AG10803 (cell line): ENCODE measurements around the gene TAF8.

Source experiments
- DNase-seq: peaks from one replicate; pipeline ENCODE4 v3.0.0; 2010; ENCODE audit warnings: low read depth
- H3K4me3 ChIP-seq: 2 replicates; pipeline ENCODE4 v1.5.1; 2011; ENCODE audit warnings: mild to moderate bottlenecking, low read length, control low read depth
- TF ChIP-seq, protein P1 (sequence below): conservative IDR thresholded peaks from 2 replicates; pipeline ENCODE4 v1.5.1; 2011; ENCODE audit warnings: mild to moderate bottlenecking, low read length, control low read depth, inconsistent platforms

The TAF8 gene

DNA sequence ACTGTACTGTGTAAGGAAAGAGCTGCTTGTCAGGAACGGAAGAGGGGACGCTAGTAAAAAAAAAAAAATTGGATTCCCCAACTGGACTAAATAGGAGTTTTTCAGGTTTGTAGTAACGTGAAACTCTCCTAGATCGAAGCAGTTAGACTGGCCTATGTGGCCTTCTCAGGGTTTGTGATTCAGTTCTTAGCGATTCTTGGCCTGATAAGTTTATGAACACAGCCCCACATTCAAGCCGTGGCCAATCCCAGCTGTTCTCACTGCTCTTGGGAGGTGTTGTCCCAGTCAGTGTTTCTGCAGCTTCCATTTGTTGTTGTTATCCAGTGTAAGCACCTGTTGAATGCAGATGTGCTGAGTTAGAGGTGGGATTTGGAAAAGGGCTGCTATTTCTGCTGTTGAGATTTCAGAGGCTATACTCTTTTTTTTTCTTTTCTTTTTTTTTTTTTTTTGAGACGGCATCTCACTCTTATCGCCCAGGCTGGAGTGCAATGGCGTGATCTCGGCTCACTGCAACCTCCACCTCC lies 29.7 kb downstream of the TAF8 start:
- TF ChIP-seq, protein P1, sequence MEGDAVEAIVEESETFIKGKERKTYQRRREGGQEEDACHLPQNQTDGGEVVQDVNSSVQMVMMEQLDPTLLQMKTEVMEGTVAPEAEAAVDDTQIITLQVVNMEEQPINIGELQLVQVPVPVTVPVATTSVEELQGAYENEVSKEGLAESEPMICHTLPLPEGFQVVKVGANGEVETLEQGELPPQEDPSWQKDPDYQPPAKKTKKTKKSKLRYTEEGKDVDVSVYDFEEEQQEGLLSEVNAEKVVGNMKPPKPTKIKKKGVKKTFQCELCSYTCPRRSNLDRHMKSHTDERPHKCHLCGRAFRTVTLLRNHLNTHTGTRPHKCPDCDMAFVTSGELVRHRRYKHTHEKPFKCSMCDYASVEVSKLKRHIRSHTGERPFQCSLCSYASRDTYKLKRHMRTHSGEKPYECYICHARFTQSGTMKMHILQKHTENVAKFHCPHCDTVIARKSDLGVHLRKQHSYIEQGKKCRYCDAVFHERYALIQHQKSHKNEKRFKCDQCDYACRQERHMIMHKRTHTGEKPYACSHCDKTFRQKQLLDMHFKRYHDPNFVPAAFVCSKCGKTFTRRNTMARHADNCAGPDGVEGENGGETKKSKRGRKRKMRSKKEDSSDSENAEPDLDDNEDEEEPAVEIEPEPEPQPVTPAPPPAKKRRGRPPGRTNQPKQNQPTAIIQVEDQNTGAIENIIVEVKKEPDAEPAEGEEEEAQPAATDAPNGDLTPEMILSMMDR: no peak
- no peak overlapping the region for H3K4me3 ChIP-seq
- no peak for DNase-seq

DNA sequence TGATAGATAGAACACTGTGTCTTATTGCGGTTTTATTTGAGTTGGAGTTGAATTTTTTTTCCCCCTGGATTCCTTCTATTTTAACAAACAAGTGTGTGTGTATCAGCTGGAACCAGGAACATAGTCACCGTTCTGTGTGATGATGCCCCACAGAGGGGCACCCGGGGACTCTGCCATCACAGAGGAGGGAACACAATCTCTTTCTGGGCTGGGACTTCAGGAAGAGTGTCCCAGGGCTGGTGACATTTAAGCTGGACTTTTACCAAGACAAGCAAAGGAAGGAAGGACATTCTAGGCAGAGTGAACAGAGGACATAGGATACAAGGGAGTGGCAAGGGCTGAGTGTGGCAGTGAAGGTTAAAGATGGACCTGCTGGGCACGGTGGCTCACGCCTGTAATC lies 33.2 kb downstream of the TAF8 start:
- no peak for DNase-seq
- no peak overlapping the region for H3K4me3 ChIP-seq
- TF ChIP-seq, protein P1: no peak

DNA sequence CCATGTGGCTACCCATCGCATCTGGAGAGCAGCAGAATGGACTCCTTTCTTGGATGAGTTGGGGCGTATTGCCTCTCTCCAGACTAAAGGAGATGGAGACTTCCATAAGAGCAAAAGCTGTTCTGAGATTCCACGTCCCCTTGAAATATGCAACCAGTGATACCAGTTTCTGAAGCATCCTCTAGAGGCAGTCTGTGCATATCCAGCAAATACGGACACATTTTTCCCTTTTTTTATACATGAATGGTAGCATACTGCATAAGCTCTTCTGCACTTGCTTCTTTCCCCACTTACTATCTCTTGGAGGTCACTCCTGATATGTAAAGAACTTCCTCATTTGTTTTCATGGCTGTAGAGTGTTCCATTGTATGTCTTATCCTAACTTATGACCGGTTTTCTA lies 34.6 kb downstream of the TAF8 start:
- DNase-seq: no peak
- TF ChIP-seq, protein P1: no peak; the same call in 1 of the 2 replicates
- H3K4me3 ChIP-seq: no peak overlapping the region

DNA sequence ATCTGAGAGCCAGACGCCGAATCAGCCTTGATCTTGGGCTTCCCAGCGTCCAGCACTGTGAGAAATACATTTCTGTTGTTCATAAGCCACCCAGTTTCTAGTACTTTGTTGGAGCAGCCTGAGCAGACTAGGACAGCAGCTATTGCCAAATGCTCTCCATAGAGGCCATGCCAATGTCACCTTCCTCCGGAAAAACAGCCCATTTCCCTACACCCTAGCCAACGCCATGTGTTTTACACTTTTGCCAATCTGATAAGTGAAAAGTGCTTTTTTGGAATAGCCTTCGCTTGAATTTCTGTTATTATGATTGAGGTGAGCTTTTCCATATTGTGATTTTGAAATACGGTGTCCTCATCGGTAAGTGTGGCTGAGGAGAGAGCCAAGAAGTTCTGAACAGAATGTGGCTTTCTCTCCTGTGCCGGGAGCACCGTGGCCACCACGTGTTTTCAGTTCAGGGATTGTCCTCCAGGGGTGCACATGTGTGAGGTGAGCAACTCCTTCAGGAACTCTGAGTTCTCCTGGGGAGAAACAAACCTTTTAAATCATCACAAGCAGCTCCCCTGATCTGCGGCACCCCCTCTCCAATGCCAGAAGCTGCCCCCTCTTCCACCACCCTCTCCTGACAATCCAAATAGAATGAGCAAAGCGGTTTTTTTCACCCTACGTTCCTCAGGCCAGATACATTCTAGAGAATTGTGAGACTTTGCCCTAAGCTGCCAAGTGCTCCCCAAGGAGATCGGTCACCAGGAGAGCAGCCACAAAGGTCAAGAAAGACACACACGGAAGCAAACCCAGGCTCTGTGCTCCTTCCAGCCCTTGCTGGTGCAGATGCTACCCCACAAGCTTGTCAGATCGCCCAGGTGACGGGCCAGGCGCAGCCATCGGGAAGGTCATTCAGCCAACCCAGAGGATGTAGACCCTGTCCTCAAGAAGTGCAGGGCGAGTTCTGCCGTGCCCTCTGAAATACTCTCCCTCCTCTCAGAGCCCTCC lies 36.0 kb downstream of the TAF8 start:
- H3K4me3 ChIP-seq: no peak overlapping the region
- DNase-seq: no peak
- TF ChIP-seq, protein P1: peak; percentile 32; the same call in 1 of the 2 replicates

DNA sequence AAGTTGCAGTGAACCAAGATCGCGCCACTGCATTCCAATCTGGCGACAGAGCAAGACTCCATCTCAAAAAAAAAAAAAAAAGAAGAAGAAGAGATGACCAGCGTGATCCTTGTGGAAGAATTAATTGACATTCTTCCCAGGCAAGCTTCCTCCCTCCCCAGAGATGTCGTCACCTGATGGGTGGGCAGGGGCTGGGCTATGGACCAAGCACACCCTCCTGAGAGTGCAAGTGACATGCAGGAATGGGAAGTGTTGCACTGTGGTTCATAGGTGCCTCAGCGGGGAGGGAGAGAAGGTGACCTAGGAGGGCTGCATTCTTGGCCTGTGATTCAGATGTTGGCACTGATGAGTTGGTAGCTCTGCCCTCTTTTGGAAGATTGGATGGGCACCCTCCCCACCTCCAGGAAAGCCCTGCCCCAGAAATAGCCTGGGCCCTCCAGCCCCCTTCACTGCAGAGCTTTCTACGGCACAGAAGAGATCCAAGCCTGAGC lies 37.8 kb downstream of the TAF8 start:
- TF ChIP-seq, protein P1: no peak
- H3K4me3 ChIP-seq: no peak overlapping the region
- peak; percentile 37 for DNase-seq

DNA sequence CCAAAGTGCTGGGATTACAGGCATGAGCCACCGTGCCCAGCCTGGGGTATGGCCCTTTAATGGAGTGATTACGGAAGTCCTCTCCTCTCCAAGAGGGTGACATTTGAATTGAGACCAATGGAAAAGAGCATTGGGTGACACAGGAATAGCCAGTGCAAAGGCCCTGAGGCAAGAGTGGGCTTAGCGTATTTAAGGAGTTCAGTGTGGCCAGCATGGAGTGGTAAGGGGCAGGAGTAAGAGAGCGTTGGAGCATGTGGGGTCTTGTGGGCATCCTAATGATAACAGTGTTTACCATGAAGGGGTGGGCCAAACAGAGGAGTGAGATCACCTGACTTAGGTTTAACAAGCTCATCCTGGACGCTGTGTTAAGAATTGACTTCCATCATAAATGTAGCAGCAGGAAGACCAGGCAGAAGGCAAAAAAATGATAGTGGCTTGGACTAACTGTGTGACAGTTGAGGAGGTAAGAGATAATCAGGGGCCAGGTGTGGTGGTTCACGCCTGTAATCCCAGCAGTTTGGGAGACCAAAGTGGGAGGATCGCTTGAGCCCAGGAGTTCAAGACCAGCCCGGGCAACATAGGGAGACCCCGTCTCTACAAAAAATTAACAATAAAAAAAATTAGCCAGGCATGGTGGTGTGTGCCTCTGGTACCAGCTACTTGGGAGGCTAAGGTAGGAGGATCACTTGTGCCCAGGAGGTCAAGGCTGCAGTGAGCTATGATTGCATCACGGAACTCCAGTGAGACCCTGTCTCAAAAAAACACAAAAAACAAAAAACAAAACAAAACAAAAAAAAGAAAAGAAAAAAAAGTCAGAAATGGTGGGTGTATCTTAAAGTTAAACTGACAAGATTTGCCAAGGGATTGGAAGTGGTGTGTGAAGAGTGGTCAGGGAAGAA lies 40.7 kb downstream of the TAF8 start:
- TF ChIP-seq, protein P1: no peak
- DNase-seq: no peak
- H3K4me3 ChIP-seq: no peak overlapping the region
